ENCODE results near the gene MALAT1. TPM values are rescaled to one million over a fixed set of nuclear protein-coding genes. Genes with fewer than 3 reads are reported as not detected.

MALAT1 gene
- total and polyA plus RNA-seq, 10 of the 15 experiments (the other 5 are each of a cell fraction or from before 2014, with no cell fraction given), result 448 to 8,160 (median 2,019) TPM

DNA sequence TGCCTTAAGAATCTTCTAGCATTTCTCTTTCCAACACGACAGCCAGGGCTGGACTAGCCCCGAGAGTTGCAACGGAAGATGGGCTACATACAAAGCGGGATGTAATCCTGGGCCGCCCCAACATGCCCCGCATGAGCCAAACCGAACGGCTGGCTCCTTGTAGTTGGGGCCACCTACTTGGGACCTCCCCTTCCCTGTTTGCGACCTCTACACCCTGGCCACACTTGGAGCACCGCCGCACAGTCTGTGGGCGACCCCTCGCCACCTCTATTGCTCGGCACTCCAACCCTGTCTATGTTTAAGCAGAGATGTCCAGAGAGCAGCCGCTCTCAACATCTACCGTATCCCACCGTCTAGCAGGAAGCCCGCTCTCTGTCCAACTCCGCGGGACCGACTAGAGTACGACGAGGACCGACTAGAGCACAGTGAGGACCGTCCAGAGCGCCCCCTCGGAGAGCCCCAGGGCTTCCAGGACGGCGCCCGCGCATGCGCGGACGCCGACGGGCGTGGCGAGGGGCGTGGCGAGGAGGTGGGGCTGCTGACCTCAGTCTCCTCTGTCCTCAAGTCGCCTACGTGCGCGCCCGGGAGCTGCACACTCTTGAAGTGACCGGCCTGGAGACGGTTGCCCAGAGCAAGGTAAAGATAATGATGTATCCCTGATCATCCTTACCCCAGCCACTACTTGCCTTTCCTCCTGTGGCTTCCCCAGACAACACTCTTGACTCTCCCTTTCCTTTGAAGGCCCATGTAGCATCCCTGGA lies 44.0 kb upstream of the MALAT1 start (continued):
- TF ChIP-seq NFXL1 (IDR thresholded peaks at IDR 0.05; ENCODE audit: borderline replicate concordance), result 0 out of 2 replicates have a peak, but pooled peaks have one; percentile 57
- peak; percentile 99 for TF ChIP-seq POLR2AphosphoS2 (IDR thresholded peaks at IDR 0.05; ENCODE audit: low read depth, low read length)
- no peak for TF ChIP-seq HDAC6 (IDR thresholded peaks at IDR 0.05; ENCODE audit: unreplicated experiment)
- TF ChIP-seq ATF7 (IDR thresholded peaks at IDR 0.05; ENCODE audit: low read depth), result peak; percentile 29; the same call in 1 of the 2 replicates
- no peak for TF ChIP-seq TCF7 (IDR thresholded peaks at IDR 0.05; ENCODE audit: borderline replicate concordance)
- TF ChIP-seq FOXK2 (IDR thresholded peaks at IDR 0.05), result no peak
- TF ChIP-seq POLR2A (IDR thresholded peaks at IDR 0.05; ENCODE audit: low read depth, low read length), result peak; percentile 99
- TF ChIP-seq SKIL (IDR thresholded peaks at IDR 0.05; ENCODE audit: low read depth, poor library complexity, severe bottlenecking), result no peak
- TF ChIP-seq REST (IDR thresholded peaks at IDR 0.05; ENCODE audit: low read depth, low read length), result no peak
- no peak for TF ChIP-seq ZNF207 (IDR thresholded peaks at IDR 0.05; ENCODE audit: borderline replicate concordance)
- no peak for TF ChIP-seq ETV6 (conservative IDR thresholded peaks at IDR 0.05 in 1 of 2, IDR thresholded peaks at IDR 0.05 in 1 of 2; ENCODE audit: borderline replicate concordance in 1 of 2, low read depth in 1 of 2)
- TF ChIP-seq, protein P1, sequence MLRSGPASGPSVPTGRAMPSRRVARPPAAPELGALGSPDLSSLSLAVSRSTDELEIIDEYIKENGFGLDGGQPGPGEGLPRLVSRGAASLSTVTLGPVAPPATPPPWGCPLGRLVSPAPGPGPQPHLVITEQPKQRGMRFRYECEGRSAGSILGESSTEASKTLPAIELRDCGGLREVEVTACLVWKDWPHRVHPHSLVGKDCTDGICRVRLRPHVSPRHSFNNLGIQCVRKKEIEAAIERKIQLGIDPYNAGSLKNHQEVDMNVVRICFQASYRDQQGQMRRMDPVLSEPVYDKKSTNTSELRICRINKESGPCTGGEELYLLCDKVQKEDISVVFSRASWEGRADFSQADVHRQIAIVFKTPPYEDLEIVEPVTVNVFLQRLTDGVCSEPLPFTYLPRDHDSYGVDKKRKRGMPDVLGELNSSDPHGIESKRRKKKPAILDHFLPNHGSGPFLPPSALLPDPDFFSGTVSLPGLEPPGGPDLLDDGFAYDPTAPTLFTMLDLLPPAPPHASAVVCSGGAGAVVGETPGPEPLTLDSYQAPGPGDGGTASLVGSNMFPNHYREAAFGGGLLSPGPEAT (IDR thresholded peaks at IDR 0.05; ENCODE audit: low read depth), result peak; percentile 32; the same call in 1 of the 2 replicates
- no peak for TF ChIP-seq ZBED1 (IDR thresholded peaks at IDR 0.05; ENCODE audit: borderline replicate concordance)
- TF ChIP-seq MYB (IDR thresholded peaks at IDR 0.05; ENCODE audit: borderline replicate concordance, low read depth, low read length), result no peak
- TF ChIP-seq SUZ12 (IDR thresholded peaks at IDR 0.05; ENCODE audit: unreplicated experiment), result no peak
- 0 out of 2 replicates have a peak, but pooled peaks have one; percentile 34 for TF ChIP-seq TCF3 (IDR thresholded peaks at IDR 0.05; ENCODE audit: borderline replicate concordance, insufficient read depth, low read depth, low read length)
- no peak; the same call in 1 of the 2 replicates for TF ChIP-seq SMC3 (IDR thresholded peaks at IDR 0.05; ENCODE audit: borderline replicate concordance, low read length)
- TF ChIP-seq, protein P2, sequence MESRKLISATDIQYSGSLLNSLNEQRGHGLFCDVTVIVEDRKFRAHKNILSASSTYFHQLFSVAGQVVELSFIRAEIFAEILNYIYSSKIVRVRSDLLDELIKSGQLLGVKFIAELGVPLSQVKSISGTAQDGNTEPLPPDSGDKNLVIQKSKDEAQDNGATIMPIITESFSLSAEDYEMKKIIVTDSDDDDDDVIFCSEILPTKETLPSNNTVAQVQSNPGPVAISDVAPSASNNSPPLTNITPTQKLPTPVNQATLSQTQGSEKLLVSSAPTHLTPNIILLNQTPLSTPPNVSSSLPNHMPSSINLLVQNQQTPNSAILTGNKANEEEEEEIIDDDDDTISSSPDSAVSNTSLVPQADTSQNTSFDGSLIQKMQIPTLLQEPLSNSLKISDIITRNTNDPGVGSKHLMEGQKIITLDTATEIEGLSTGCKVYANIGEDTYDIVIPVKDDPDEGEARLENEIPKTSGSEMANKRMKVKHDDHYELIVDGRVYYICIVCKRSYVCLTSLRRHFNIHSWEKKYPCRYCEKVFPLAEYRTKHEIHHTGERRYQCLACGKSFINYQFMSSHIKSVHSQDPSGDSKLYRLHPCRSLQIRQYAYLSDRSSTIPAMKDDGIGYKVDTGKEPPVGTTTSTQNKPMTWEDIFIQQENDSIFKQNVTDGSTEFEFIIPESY (IDR thresholded peaks at IDR 0.05), result no peak
- TF ChIP-seq EZH2 (IDR thresholded peaks at IDR 0.05; ENCODE audit: borderline replicate concordance, control insufficient read depth, low read depth, low read length), result no peak
- no peak for TF ChIP-seq KLF5 (IDR thresholded peaks at IDR 0.05; ENCODE audit: partially characterized antibody)
- no peak for TF ChIP-seq CHD1 (IDR thresholded peaks at IDR 0.05; ENCODE audit: low read depth, low read length)

All from GM12878 (cell line).